HT1080 (cell line): ENCODE data around the gene DYNLT3. TPM values are rescaled to one million over a fixed set of nuclear protein-coding genes. Genes with fewer than 3 reads are reported as not detected.

Experiments
- DNase-seq: peaks from one replicate; pipeline ENCODE4 v3.0.0-alpha.2; 2015; ENCODE audit warnings: low read depth
- polyA plus RNA-seq, 2 experiments: library from polyadenylated mRNA; depleted of rRNA; stranded (reverse); fragments of >200 nt; gene quantifications; 2 replicates each; pipeline ENCODE4 v1.2.3, GENCODE V29; 2015
- total RNA-seq: library from RNA; depleted of rRNA; stranded (reverse); fragments of >200 nt; shearing (Covaris generic); gene quantifications from 2 replicates; pipeline ENCODE4 v1.2.3, GENCODE V29; 2014; rRNA removed

DYNLT3 gene
- 18.4 and 20.7 TPM in 2 replicates for total RNA-seq
- polyA plus RNA-seq (2015; cell fraction: cytosol; rRNA removed) = 25.0 and 27.7 TPM in 2 replicates
- 10.1 and 11.1 TPM in 2 replicates for polyA plus RNA-seq (2015; cell fraction: nucleus; rRNA removed)

GRCh38 chrX:37846934-37847732 is at the start of gene DYNLT3:
DYNLT3 (minus strand) TSS chrX:37847571; CDS start chrX:37847510, 61 bp downstream.
- peak; percentile 86 for DNase-seq

DNA sequence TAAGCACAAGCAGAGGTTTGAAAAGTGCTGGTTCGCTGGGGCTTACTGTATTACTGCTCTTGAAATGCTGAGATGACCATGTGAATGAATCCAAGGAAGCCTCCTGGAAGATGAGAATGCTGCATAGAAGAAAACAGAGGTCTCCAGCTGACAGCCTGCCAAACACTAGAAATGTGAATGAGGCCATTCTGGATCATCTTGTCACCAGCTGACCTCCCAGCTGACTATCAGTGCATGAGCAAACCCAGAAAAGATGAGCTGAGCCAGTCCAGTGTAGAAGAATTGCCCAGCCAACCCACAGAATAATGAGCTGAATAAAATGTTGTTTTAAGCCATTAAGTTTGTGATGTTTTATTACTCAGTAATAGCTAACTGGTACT is 49.1 kb upstream of the DYNLT3 start:
- no peak for DNase-seq

- no peak for DNase-seq
Measured at GRCh38 chrX:37895795-37896510, 48.6 kb upstream of the DYNLT3 start.

GRCh38 chrX:37894725-37895124 is 47.4 kb upstream of the DYNLT3 start:
- DNase-seq = no peak

- no peak for DNase-seq
Measured at GRCh38 chrX:37888010-37888409, 40.6 kb upstream of the DYNLT3 start.

- no peak for DNase-seq
Measured at GRCh38 chrX:37887347-37887746, 40.0 kb upstream of the DYNLT3 start.

DNA sequence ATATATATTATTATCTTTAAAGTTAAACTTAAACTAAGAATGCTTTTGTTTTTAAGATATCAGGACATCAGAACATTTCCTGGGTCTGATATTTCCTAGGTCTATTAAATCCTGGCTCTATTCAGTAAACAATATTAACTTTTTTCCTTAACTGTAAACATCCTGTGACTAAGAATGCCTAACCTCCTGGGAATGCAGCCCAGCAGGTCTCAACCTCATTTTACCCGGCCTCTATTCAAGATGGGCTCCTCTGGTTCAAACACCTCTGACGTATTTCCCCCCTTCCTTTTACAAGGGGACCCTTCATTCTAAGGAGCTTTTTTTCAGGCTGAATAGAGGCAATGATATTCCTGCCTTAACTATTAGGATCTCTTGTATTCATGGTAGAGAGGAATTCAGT is 35.8 kb upstream of the DYNLT3 start:
- no peak for DNase-seq

DNA sequence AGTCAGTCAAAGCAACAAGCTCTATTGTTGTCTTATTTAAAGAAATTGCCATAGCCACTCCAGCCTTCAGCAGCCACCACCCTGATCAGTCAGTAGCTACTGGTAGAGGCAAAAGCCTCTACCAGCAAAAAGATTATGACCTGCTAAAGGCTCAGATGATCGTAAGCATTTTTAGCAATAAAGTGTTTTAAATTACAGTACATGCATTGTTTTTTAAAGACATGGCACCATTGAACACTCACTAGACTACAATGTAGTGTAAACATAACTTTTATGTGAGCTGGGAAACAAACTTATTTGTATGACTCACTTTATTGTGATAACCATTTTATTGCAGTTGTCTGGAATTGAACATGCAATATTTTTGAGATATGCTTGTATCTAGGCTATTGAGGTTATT is 32.3 kb upstream of the DYNLT3 start:
- no peak for DNase-seq

- DNase-seq = no peak
Measured at GRCh38 chrX:37876716-37877115, 29.3 kb upstream of the DYNLT3 start.

DNA sequence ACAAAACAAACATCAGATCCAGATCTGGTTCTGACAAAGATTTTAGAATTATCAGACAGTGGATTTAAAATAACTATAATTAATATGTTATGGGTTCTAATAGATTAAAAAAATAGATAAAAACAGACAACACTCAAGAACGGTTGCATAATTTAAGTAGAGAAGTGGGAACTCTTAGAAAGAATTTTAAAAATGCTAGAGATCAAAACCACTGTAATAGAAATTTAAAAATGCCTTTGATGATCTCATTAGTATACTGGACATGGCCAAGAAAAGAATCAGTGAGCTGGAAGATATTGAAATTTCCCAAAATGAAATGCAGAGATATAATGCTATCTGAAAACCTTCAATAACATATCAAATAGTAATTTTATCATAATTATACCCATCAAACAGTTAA is 28.3 kb upstream of the DYNLT3 start:
- DNase-seq = no peak

DNA sequence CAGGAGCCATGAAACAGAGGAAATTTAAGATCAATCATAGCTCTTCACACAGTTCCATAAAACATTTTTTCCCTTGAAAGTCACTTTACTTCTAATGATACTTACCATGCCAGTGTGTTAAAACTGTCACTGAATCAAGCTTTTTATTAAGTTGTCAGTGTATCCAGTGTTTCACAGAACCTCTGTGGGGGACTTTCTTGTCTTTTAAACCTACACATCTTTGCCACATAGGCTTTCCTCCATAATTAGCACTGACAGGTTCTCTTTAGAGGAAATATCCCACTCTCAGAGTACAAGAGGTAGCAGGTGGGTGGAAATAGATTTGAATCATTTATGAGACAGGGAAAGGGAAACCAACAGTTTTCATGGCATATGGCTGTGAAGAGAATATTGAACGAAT is 25.8 kb upstream of the DYNLT3 start:
- no peak for DNase-seq

GRCh38 chrX:37872303-37872655 is 24.9 kb upstream of the DYNLT3 start:
- no peak for DNase-seq

DNA sequence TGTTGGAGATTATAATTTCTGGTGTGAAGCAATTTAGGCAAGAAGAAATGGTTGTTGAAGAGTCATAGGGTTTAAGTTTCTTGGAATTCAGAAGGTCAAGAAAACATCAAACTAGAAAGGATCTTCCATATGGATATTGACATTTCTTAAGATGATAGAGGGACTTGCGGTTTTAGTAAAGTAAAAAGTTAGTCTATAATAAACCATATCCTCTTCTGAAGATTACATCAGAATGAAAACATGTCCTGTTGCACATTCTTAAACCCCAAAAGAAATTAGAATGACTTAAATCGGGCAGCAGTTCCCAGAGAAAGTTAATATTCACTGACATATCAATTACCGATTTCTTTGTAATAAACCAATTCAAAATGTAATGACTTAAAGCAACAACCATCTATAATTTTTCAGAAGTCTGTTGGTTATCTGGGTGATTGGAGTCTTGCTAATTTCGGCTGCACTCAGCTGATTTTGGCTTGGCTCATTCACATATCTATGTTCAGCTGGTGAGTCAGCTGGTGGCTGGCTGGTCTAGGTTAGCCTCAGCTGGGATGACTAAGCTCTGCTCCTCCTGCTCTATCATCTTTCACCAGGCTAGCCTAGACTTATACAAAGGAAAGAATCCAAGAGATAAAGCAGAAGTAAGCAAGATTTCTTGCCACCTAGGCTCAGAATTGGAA is 24.4 kb upstream of the DYNLT3 start:
- DNase-seq = peak; percentile 86

- no peak for DNase-seq
Measured at GRCh38 chrX:37867536-37868153, 20.3 kb upstream of the DYNLT3 start.

- DNase-seq = no peak
Measured at GRCh38 chrX:37863728-37864127, 16.4 kb upstream of the DYNLT3 start.

- DNase-seq = no peak
Measured at GRCh38 chrX:37862851-37863250, 15.5 kb upstream of the DYNLT3 start.

DNA sequence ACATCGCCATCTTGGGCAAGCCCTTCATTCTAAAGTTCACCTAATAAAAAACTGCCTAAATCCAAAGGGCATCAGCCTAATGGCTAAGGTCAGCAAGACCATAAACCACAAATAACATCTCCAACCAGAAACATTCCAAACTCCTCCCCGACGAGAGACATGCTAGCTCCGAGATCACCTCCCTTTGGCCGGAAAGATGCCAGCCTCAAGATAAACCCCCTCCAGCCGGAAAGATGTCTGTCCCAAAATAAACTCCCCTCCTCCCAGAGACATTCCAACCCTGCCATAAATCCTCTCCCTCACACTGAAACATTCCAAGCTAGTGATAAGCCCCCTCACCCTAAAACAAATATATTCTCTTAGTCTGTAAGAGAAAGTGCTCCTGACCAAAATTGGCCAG is 13.3 kb upstream of the DYNLT3 start:
- no peak for DNase-seq

DNA sequence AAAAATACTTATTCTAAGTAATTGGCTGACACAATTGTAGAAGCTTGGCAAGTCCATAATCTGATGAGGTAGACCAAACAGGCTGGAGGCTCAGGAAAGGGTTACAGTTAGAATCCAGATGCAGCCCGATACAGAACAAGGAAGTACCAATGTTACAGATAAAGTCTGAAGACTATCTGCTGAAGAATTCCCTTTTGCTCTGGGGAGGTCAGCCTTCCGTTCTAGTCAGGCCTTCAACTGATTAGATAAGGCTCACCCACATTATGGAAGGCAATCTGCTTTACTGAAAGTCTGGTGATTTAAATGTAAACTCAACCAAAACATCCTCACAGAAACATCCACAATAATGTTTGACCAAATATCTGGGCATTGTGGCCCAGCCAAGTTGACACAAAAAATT is 7.4 kb upstream of the DYNLT3 start:
- DNase-seq = no peak

GRCh38 chrX:37854148-37854547 is 6.8 kb upstream of the DYNLT3 start:
- DNase-seq = peak; percentile 26

DNA sequence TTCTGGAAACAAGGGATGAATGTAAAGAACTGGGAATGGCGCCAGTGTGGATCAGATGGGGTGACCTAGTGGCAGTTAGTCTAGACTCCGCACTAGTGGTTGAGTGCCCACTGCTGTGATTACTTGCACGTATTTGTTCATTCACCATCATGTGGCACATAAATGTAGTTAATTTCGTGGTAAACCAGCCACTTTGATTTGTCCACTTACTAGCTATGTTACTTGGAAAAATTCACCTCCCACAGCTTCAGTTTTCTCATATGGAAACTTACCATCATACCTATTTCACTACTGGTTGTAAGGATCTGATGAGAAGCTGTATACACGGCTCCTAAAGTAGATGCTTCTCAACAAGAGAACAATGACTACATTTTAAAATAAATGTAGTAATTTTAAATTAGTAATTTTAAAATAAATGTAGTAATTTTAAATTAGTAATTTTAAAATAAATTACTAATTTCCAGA is 394 bp upstream of the DYNLT3 start:
- DNase-seq = no peak

- no peak for DNase-seq
Measured at GRCh38 chrX:37846558-37846933, 825 bp downstream of the DYNLT3 start.

- no peak for DNase-seq
Measured at GRCh38 chrX:37846141-37846540, 1.2 kb downstream of the DYNLT3 start.
